ENCODE measurements around the gene BCKDHB.
A peak's percentile ranks its signal among the peaks of the same experiment; 100 is the strongest.

Gene BCKDHB

DNA sequence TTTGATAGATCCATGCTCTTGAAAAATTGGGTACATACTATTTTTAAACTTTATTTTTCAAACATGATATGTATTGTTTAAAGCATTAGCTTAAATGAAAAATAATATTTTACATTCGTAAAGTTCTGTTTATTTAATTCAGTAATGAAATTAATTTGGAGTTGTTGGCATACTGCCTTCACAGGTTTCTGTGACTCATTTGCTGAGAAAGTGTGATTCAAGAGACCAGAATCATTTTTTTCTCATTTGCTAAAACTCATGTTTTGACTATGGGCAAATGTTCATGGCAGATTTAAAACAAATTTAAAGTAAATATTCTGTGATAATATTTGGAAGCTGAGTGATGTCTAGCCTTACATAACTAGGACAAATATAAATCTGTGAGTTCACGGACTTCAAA is 230.4 kb downstream of the BCKDHB start:
- H2AK5ac ChIP-seq (ENCODE audit: low read length) = no peak overlapping the region
- H3K4me2 ChIP-seq (ENCODE audit: low read length) = no peak overlapping the region
- H3K9me3 ChIP-seq (ENCODE audit: insufficient read depth, low read depth, low read length) = no peaks in the 10 kb centered on the region
- no CpG with 5 or more reads among the region's 2 CpGs for WGBS (ENCODE audit: extremely low coverage, insufficient coverage, insufficient read length)
- no peaks in the 10 kb centered on the region for H3K27me3 ChIP-seq (ENCODE audit: insufficient read depth, low read length)
- no peaks in the 10 kb centered on the region for H3K36me3 ChIP-seq (ENCODE audit: control insufficient read depth in 1 of 2, insufficient read depth in 2 of 2, low read length in 2 of 2)
- no peak overlapping the region for H3K27ac ChIP-seq (ENCODE audit: low read depth, low read length)
- H3K23ac ChIP-seq (ENCODE audit: low read length) = no peak overlapping the region
- no peaks in the 10 kb centered on the region for H3K4me1 ChIP-seq (ENCODE audit: control insufficient read depth in 1 of 2, insufficient read depth in 2 of 2, low read length in 2 of 2)
- no peaks in the 10 kb centered on the region for H3K79me1 ChIP-seq (ENCODE audit: low read length)
- H4K8ac ChIP-seq (ENCODE audit: low read depth, low read length) = no peak overlapping the region
- no peak overlapping the region for H3K14ac ChIP-seq (ENCODE audit: low read length)
- H3K4ac ChIP-seq (ENCODE audit: low read depth, low read length) = no peak overlapping the region
- H3K4me3 ChIP-seq (ENCODE audit: low read depth, low read length) = no peak overlapping the region
- no peak for DNase-seq
- H2BK12ac ChIP-seq (ENCODE audit: low read length) = no peak overlapping the region
- H3K9ac ChIP-seq (ENCODE audit: low read length) = no peak overlapping the region
- no peak overlapping the region for H4K91ac ChIP-seq (ENCODE audit: low read depth, low read length)
- H2BK5ac ChIP-seq (ENCODE audit: low read depth, low read length, poor library complexity) = no peak overlapping the region
- H3K18ac ChIP-seq (ENCODE audit: low read length) = no peak overlapping the region
- no peaks in the 10 kb centered on the region for H3K79me2 ChIP-seq (ENCODE audit: control insufficient read depth, insufficient read depth, low read length, poor library complexity)
- H2AFZ ChIP-seq (ENCODE audit: insufficient read depth, low read length, poor library complexity) = no peak overlapping the region
- no peak overlapping the region for H4K12ac ChIP-seq (ENCODE audit: low read depth, low read length)
- H2BK120ac ChIP-seq (ENCODE audit: insufficient read depth, low read length, poor library complexity) = no peak overlapping the region

DNA sequence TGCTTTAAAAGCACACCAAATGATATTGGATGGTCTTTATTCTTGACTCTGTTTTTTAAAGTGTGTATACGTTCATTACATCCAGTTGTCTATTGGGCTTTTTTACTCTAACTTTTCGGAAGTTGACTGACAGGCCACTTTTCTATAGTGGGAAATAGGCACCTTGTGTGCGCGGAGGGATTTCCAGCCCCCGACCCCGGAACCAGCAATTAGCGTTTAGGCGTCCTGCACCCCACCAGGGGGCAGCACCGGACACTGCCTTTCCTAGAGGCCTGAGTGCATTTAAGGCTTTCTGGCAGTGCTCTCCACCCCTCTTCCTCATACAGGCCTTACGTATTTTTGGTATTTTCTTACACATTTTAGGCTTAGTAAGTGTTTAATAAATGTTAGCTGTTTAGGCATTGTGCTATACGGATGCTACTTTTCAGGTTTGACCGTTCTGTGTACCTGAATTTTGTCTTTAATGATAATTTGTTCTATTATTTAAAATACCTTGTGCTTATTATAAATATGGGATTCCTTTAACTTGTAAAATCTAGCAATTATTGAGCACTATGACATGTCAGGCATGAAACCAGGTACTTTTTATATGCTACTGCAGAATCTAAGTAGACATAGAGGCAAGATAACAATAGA is 231.8 kb downstream of the BCKDHB start:
- no peak overlapping the region for H4K91ac ChIP-seq (ENCODE audit: low read depth, low read length)
- no peaks in the 10 kb centered on the region for H3K4me1 ChIP-seq (ENCODE audit: control insufficient read depth in 1 of 2, insufficient read depth in 2 of 2, low read length in 2 of 2)
- H2BK12ac ChIP-seq (ENCODE audit: low read length) = no peak overlapping the region
- peak; percentile 27 to 69 for DNase-seq
- no peaks in the 10 kb centered on the region for H3K79me1 ChIP-seq (ENCODE audit: low read length)
- H2BK120ac ChIP-seq (ENCODE audit: insufficient read depth, low read length, poor library complexity) = no peak overlapping the region
- no peaks in the 10 kb centered on the region for H3K36me3 ChIP-seq (ENCODE audit: control insufficient read depth in 1 of 2, insufficient read depth in 2 of 2, low read length in 2 of 2)
- H3K79me2 ChIP-seq (ENCODE audit: control insufficient read depth, insufficient read depth, low read length, poor library complexity) = no peaks in the 10 kb centered on the region
- H3K14ac ChIP-seq (ENCODE audit: low read length) = no peak overlapping the region
- H2AK5ac ChIP-seq (ENCODE audit: low read length) = no peak overlapping the region
- H3K4me3 ChIP-seq (ENCODE audit: low read depth, low read length) = no peak overlapping the region
- H4K8ac ChIP-seq (ENCODE audit: low read depth, low read length) = no peak overlapping the region
- H2AFZ ChIP-seq (ENCODE audit: insufficient read depth, low read length, poor library complexity) = no peak overlapping the region
- no peaks in the 10 kb centered on the region for H3K9me3 ChIP-seq (ENCODE audit: insufficient read depth, low read depth, low read length)
- no peak overlapping the region for H3K18ac ChIP-seq (ENCODE audit: low read length)
- no peak overlapping the region for H2BK5ac ChIP-seq (ENCODE audit: low read depth, low read length, poor library complexity)
- H3K23ac ChIP-seq (ENCODE audit: low read length) = no peak overlapping the region
- no peak overlapping the region for H4K12ac ChIP-seq (ENCODE audit: low read depth, low read length)
- no peaks in the 10 kb centered on the region for H3K27me3 ChIP-seq (ENCODE audit: insufficient read depth, low read length)
- no peak overlapping the region for H3K4ac ChIP-seq (ENCODE audit: low read depth, low read length)
- no peak overlapping the region for H3K4me2 ChIP-seq (ENCODE audit: low read length)
- no CpG with 5 or more reads among the region's 12 CpGs for WGBS (ENCODE audit: extremely low coverage, insufficient coverage, insufficient read length)
- H3K27ac ChIP-seq (ENCODE audit: low read depth, low read length) = no peak overlapping the region
- H3K9ac ChIP-seq (ENCODE audit: low read length) = no peak overlapping the region

DNA sequence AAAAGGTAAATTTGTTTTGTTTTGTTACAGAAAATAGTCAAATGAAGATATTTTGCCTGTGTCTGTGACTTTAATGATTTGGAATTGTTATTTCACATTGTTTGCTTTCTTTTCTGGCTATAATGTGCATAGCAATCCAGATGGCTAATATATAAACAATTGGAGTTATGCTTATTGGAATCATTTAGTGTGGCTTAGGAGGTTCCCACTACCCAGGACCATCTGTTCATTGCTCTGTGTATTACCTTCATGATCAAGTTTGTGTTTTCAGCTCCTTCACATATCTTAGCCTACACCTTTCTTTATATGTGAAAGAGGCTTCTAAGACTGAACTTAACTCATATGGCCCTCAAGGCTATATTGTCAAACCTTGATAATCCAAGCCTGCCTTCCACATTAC is 232.9 kb downstream of the BCKDHB start:
- Histone ChIP-seq H3K27me3 (ENCODE audit: insufficient read depth, low read length) (no peaks in the 10 kb centered on the region), H3K79me1 (ENCODE audit: low read length) (no peaks in the 10 kb centered on the region), H3K4me3 (ENCODE audit: low read depth, low read length) (no peak overlapping the region), H2AK5ac (ENCODE audit: low read length) (no peak overlapping the region), H3K9ac (ENCODE audit: low read length) (no peak overlapping the region), H3K79me2 (ENCODE audit: control insufficient read depth, insufficient read depth, low read length, poor library complexity) (no peaks in the 10 kb centered on the region), H3K4me2 (ENCODE audit: low read length) (no peak overlapping the region), H3K36me3 (ENCODE audit: control insufficient read depth in 1 of 2, insufficient read depth in 2 of 2, low read length in 2 of 2) (no peaks in the 10 kb centered on the region), H3K23ac (ENCODE audit: low read length) (no peak overlapping the region), H4K12ac (ENCODE audit: low read depth, low read length) (no peak overlapping the region), H3K4me1 (ENCODE audit: control insufficient read depth in 1 of 2, insufficient read depth in 2 of 2, low read length in 2 of 2) (no peaks in the 10 kb centered on the region), H2BK12ac (ENCODE audit: low read length) (no peak overlapping the region), H4K8ac (ENCODE audit: low read depth, low read length) (no peak overlapping the region), H2AFZ (ENCODE audit: insufficient read depth, low read length, poor library complexity) (no peak overlapping the region), H2BK5ac (ENCODE audit: low read depth, low read length, poor library complexity) (no peak overlapping the region), H3K18ac (ENCODE audit: low read length) (no peak overlapping the region), H3K9me3 (ENCODE audit: insufficient read depth, low read depth, low read length) (no peaks in the 10 kb centered on the region), H3K4ac (ENCODE audit: low read depth, low read length) (no peak overlapping the region), H2BK120ac (ENCODE audit: insufficient read depth, low read length, poor library complexity) (no peak overlapping the region), H3K14ac (ENCODE audit: low read length) (no peak overlapping the region), H4K91ac (ENCODE audit: low read depth, low read length) (no peak overlapping the region), H3K27ac (ENCODE audit: low read depth, low read length) (no peak overlapping the region)
- DNase-seq = no peak

DNA sequence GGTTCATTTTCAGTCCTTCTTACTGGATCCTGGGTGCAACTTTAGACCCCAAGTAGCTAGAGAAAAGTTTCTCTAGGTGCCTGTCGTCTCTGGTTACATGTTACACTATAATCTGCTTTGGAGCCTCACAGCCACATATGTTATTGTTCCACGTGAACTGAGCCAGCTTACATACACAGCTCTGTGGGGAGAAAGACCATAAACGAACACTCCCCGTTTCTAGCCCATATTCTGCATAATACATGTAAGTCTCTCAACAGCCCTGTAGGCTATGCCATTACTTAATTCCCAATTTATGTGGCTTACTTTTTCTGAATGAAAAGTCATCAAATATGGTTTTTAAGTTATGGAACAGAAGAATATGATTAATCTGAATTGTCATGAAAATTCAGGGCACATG is 233.8 kb downstream of the BCKDHB start:
- no peak overlapping the region for H3K27ac ChIP-seq (ENCODE audit: low read depth, low read length)
- no peak overlapping the region for H3K4ac ChIP-seq (ENCODE audit: low read depth, low read length)
- no peak overlapping the region for H3K14ac ChIP-seq (ENCODE audit: low read length)
- no peak overlapping the region for H4K91ac ChIP-seq (ENCODE audit: low read depth, low read length)
- no peak overlapping the region for H3K9ac ChIP-seq (ENCODE audit: low read length)
- no peak overlapping the region for H3K18ac ChIP-seq (ENCODE audit: low read length)
- H3K79me1 ChIP-seq (ENCODE audit: low read length) = no peaks in the 10 kb centered on the region
- no peak overlapping the region for H3K23ac ChIP-seq (ENCODE audit: low read length)
- no peaks in the 10 kb centered on the region for H3K79me2 ChIP-seq (ENCODE audit: control insufficient read depth, insufficient read depth, low read length, poor library complexity)
- H2BK12ac ChIP-seq (ENCODE audit: low read length) = no peak overlapping the region
- H4K8ac ChIP-seq (ENCODE audit: low read depth, low read length) = no peak overlapping the region
- no peaks in the 10 kb centered on the region for H3K27me3 ChIP-seq (ENCODE audit: insufficient read depth, low read length)
- H2AFZ ChIP-seq (ENCODE audit: insufficient read depth, low read length, poor library complexity) = no peak overlapping the region
- H2BK5ac ChIP-seq (ENCODE audit: low read depth, low read length, poor library complexity) = no peak overlapping the region
- H3K36me3 ChIP-seq (ENCODE audit: control insufficient read depth in 1 of 2, insufficient read depth in 2 of 2, low read length in 2 of 2) = no peaks in the 10 kb centered on the region
- H2AK5ac ChIP-seq (ENCODE audit: low read length) = no peak overlapping the region
- H4K12ac ChIP-seq (ENCODE audit: low read depth, low read length) = no peak overlapping the region
- H3K4me3 ChIP-seq (ENCODE audit: low read depth, low read length) = no peak overlapping the region
- no peak overlapping the region for H2BK120ac ChIP-seq (ENCODE audit: insufficient read depth, low read length, poor library complexity)
- no CpG with 5 or more reads among the region's 4 CpGs for WGBS (ENCODE audit: extremely low coverage, insufficient coverage, insufficient read length)
- no peaks in the 10 kb centered on the region for H3K9me3 ChIP-seq (ENCODE audit: insufficient read depth, low read depth, low read length)
- DNase-seq = no peak
- H3K4me2 ChIP-seq (ENCODE audit: low read length) = no peak overlapping the region
- H3K4me1 ChIP-seq (ENCODE audit: control insufficient read depth in 1 of 2, insufficient read depth in 2 of 2, low read length in 2 of 2) = no peaks in the 10 kb centered on the region
